Activated naive CD8-positive, alpha-beta T cell (primary cell): ENCODE results near the gene CERK.

Source experiments
- H3K27ac Mint-ChIP-seq: one replicate; pipeline ENCODE4 v1.8.0; 2021; ENCODE audit warnings: mixed read lengths
- H3K27me3 Mint-ChIP-seq: one replicate; pipeline ENCODE4 v1.8.0; 2021; ENCODE audit warnings: mixed read lengths
- H3K36me3 Mint-ChIP-seq: one replicate; pipeline ENCODE4 v1.8.0; 2021; ENCODE audit warnings: mixed read lengths
- H3K4me1 Mint-ChIP-seq: one replicate; pipeline ENCODE4 v1.8.0; 2021; ENCODE audit warnings: low read depth, mixed read lengths
- H3K4me3 Mint-ChIP-seq: one replicate; pipeline ENCODE4 v1.8.0; 2021; ENCODE audit warnings: mild to moderate bottlenecking, mixed read lengths
- H3K9me3 Mint-ChIP-seq: one replicate; pipeline ENCODE4 v1.8.0; 2021; ENCODE audit warnings: low read depth, mixed read lengths

The CERK gene

DNA sequence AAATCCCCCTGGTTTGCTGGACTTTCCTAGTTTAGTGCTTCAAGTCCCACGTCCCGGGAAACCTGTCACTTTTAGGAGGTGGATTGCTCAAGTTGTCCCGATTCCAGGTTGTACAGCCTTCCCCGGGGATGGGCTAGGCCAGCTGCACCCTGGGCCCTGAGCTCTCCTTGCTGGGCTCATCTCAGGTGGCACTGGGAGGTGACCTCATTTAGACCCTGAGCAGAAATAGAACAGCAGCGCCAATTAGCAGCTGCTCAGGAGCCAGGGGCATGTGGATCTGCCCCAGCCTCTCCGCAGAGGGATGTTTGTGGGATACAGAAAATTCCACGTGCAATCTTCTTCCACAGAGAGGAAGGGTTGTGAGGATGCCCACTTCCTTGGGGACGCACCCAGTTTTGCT lies 9.6 kb upstream of the CERK start:
- no peaks in the 10 kb centered on the region for H3K9me3 Mint-ChIP-seq
- H3K36me3 Mint-ChIP-seq, result no peaks in the 10 kb centered on the region
- H3K4me1 Mint-ChIP-seq, result peaks cover 26% of the 10 kb centered on the region
- no peak overlapping the region for H3K4me3 Mint-ChIP-seq
- H3K27me3 Mint-ChIP-seq, result no peaks in the 10 kb centered on the region
- no peak overlapping the region for H3K27ac Mint-ChIP-seq

DNA sequence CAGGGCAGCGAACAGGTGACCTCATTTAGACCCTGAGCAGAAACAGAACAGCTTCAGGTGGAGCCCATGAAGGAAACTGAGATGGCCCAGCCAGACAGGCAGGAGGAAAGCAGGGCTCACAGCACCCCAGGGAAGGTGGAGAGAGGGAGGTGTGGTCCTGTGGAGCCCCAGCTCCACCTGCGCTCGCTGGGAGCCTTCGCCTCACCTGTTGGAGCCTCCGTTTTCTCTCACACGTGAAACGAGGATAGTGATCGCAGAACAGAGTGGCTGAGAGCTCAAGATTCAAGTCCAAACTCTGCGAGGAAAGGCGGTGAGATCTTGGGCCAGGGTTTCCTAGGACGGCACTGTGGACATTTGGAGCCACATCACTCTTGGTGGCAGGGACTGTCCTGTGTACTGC lies 8.6 kb upstream of the CERK start:
- H3K4me3 Mint-ChIP-seq, result no peak overlapping the region
- H3K9me3 Mint-ChIP-seq, result no peaks in the 10 kb centered on the region
- peak overlapping the region; percentile 16 for H3K27ac Mint-ChIP-seq
- H3K27me3 Mint-ChIP-seq, result no peaks in the 10 kb centered on the region
- no peaks in the 10 kb centered on the region for H3K36me3 Mint-ChIP-seq
- H3K4me1 Mint-ChIP-seq, result peaks cover 26% of the 10 kb centered on the region

DNA sequence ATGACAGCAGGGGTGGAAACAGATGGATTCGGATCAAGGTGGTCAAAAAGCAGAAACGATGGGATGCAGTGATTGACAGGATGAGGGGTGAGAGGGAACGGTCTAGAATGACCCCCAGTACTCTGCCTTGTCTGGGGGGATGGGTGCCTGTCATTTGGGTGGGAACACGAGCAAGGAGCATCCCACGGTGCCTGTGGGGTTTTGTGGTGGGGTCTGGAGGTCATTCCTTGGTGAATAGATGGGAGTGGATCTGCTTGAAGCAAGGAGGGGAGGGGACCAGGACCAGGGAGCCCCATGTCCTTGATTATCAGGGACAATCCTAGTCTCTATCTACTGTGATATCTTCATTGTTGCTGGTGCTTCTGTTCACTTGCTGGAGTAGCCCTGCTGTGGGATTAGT lies 8.1 kb upstream of the CERK start:
- H3K27me3 Mint-ChIP-seq, result no peaks in the 10 kb centered on the region

DNA sequence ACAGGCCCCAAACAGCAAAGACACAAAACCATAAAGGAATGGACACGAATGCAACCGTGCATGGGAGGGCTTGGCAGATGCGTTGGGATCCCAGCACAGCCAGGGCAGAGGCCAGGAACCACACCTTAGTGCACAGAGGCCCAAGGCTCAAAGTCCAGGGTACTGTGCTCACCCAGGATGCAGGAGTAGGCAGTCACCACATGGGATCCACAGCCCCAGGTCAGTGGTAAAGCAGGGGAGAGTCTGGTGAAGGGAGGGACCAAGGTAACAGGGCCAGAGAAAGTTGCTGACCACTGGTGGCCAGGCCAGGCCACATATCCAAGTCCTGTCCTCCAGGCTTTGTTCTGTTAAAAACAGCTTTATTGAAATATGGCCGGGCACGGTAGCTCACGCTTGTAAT lies 6.5 kb upstream of the CERK start:
- Mint-ChIP-seq H3K4me3 (no peak overlapping the region), H3K27ac (no peak overlapping the region), H3K27me3 (no peaks in the 10 kb centered on the region), H3K4me1 (peaks cover 13% of the 10 kb centered on the region), H3K36me3 (no peaks in the 10 kb centered on the region), H3K9me3 (no peaks in the 10 kb centered on the region)

More for the DNA sequence above, 8.1 kb upstream of the CERK start:
- Mint-ChIP-seq H3K9me3 (no peaks in the 10 kb centered on the region), H3K36me3 (no peaks in the 10 kb centered on the region), H3K4me1 (peaks cover 25% of the 10 kb centered on the region), H3K27ac (no peak overlapping the region), H3K4me3 (no peak overlapping the region)

DNA sequence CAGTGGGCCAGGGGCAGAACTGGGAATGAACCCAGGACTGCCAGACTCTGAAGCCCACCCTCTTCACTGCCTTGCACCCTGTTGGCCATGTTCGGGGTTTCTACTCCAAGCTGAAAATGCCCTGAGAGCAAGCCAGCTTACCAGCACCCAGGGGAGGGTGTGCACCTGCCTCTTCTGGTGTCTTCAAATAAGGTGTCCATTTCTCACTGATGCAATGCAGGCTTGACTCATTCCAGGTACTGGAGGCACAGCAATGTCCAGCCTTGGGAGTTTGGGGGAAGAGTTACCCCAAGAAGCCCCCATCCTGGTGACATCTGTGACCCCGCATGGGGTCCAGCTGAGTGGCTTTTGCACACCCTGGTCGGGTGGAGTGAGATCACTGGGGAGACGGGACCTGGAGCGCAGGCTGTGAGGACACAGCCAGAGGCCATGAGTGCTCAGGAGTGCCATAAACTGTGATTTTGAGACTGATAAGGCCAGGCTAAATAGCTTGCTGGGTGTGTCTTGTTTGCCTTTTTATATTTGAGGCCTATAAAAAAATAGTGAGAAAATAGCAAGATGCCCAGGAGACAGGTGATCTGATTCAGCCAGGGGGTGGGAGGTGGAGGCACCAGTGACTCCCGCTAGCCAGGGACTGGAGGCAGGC lies 4.6 kb upstream of the CERK start:
- Mint-ChIP-seq H3K4me3 (no peak overlapping the region), H3K27me3 (no peaks in the 10 kb centered on the region), H3K27ac (no peak overlapping the region), H3K36me3 (no peaks in the 10 kb centered on the region), H3K4me1 (peaks cover 6% of the 10 kb centered on the region), H3K9me3 (no peaks in the 10 kb centered on the region)

DNA sequence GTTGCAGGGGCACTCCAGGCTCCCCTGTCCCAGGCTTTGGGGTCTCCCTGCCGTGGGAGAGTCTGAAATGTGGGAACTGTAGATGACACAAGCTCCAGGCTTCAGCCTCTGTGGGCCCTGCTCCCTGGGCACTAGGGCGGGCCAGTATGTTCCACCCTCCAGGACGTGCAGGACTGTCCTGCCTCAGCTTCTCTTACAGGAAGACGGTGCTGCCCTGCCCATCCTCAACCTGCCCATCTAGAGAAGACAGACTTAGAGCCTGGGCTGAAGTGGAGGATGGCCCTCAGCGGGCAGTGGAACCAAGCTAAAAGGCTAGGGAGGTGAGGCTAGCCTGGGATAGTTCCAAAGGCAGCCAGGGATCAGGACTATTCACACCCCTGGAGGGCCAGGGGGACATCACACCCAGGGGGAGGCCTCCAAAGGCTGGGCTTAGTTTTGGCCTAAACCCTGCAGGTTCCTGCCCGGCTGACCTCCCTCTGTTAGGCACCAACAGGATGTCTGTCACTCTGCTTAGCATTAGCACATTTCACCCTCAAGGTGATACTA lies 4.0 kb upstream of the CERK start:
- no peaks in the 10 kb centered on the region for H3K27me3 Mint-ChIP-seq
- H3K4me3 Mint-ChIP-seq, result no peak overlapping the region
- H3K4me1 Mint-ChIP-seq, result peaks cover 8% of the 10 kb centered on the region
- no peak overlapping the region for H3K27ac Mint-ChIP-seq
- H3K36me3 Mint-ChIP-seq, result no peaks in the 10 kb centered on the region
- H3K9me3 Mint-ChIP-seq, result no peaks in the 10 kb centered on the region

DNA sequence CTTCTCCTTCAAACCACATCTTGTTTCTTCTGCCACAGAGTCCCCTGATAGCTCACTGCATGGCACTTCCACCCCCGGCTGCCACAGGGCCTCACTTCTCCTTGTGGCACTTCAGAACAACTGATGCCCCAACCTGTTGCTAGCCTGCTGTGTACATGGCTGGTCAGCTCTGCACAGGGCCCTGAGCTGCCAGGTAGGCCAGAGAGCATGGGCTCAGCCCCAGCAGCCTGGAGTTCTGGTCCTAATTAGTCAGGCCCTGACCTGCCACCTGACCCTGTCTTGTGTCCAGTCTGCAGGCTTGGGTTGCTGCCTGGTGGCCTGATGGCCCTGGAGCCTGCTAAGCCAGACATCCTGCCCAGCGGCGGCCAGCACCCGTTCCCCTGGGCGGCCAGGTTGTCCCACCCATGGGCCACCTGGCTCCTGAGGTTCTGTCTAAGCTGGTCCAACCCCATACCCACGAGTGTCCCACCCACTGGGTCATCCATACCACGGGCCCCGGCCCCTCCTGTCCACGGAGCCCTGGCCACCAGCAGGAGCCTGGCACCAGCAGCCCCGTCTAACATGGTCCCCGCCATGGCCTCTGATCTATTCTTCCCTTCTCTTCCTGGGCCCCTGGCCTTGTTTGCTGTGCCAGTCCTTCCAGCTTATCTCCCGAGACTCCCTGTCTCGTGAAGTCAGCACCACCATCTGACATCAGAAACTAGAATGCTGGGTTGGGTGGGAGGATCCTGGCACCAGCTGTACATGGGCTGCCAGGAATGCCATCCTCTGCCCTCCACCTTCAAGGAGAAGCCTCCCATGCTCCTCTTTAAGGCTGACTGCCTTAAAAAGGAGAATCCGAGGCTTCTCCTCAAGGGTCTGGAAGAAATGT lies 3.1 kb upstream of the CERK start:
- H3K9me3 Mint-ChIP-seq, result no peaks in the 10 kb centered on the region
- H3K27ac Mint-ChIP-seq, result no peak overlapping the region
- peak overlapping the region; percentile 63 for H3K4me3 Mint-ChIP-seq
- no peaks in the 10 kb centered on the region for H3K27me3 Mint-ChIP-seq
- peaks cover 15% of the 10 kb centered on the region for H3K4me1 Mint-ChIP-seq
- H3K36me3 Mint-ChIP-seq, result no peaks in the 10 kb centered on the region

DNA sequence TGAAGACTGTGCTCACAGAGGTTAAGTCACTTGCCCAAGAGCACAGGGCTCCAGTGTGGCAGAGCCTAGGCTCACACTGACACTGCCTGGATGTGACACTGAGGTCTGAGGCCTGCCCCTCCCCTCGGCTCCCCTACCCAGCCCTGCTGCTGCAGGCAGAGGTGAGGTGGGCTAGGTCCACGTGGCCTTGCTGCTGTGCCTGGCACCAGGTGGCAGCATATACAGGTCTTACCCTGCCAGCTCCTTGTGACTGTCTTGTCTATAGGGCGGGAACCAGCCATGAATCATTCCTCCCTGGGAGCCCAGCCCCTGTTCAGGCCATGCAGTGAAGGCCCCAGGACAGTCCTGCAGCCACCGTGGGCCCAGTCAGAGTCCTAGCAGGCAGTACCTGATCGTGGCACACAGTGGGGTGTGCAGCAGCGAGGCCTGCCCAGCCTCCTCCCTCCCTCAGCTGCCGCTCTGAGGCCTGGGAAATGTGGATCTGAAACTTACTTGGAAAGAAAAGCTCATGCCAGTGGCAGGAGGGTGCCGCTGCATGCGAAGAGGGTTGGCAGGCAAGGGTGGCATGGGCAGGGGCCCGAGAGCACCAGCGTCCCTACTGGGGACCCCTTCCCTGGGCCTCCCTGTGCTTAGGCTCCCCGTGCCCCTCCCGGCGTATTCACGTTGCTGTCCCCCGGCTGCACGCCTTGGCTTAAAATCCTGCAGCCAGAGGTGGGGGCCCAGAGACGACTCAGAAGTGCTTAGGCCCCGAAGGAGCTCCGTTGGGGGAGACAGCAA lies 1.2 kb upstream of the CERK start:
- Mint-ChIP-seq H3K4me3 (peak overlapping the region; percentile 84), H3K27ac (peak overlapping the region; percentile 85), H3K9me3 (no peaks in the 10 kb centered on the region), H3K27me3 (no peaks in the 10 kb centered on the region), H3K36me3 (no peaks in the 10 kb centered on the region), H3K4me1 (peaks cover 31% of the 10 kb centered on the region)

DNA sequence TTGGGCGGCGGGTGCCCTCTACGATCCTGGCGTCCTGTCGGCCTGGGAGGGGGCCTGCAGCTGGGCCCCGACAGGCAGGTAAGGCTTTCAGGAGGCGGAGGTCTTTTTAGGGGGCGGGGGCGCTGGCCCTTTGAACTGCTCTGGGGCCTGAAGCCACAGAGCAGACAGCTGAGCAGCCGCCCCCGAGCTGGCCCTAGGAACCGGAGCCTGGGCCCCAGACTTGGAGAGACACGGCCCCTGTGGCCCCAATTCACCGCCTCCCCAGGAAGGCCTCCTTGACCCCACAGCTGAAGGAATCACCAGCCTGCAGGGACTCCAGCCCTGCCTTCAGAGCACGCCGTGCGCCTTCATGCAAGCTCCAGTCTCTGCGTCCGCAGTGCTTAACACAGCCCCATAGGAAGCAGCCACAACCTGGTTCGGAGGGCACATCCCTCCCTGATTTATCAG lies 618 bp upstream of the CERK start:
- peak overlapping the region; percentile 85 for H3K27ac Mint-ChIP-seq
- no peaks in the 10 kb centered on the region for H3K36me3 Mint-ChIP-seq
- H3K9me3 Mint-ChIP-seq, result no peaks in the 10 kb centered on the region
- H3K4me3 Mint-ChIP-seq, result peak overlapping the region; percentile 84
- H3K27me3 Mint-ChIP-seq, result no peaks in the 10 kb centered on the region
- peaks cover 34% of the 10 kb centered on the region for H3K4me1 Mint-ChIP-seq

DNA sequence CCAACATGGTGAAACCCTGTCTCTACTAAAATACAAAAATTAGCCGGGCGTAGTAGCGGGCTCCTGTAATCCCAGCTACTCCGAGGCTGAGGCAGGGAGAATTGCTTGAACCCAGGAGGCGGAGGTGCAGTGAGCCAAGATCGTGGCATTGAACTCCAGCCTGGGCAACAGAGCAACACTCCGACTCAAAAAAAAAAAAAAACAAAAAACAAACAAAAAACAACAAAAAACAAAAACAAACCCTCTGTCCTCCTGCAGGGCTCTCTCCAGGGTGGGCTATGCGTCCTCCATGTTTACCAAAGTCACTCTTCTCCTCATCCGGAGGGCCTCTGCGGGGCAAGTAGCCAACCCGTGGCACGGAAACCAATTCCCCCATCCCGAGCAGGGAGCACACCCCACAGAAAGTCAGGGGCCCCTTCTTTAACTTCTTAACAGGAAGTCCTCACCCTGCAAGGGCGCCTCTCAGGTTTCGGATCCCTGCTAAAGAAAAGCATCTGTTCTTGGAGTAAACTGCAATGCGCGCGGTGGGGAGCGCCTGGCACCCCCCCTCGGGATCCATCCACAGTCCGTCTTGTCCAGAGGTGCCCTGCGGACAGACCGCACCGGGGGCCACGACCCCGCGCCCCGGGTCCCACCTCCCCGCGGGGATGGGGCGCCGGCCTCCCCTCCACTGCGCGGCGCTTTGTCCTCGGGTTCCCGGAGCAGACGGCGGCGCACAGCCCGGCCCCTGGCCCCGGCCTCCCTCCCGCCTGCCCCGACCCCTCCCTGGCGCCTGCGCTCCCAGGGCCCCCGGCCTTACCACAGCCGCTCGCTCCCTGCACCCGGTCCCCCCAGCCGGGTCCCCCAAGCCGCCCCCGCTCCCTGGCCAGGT lies 712 bp downstream of the CERK start:
- Mint-ChIP-seq H3K4me1 (peaks cover 38% of the 10 kb centered on the region), H3K27ac (peak overlapping the region; percentile 99), H3K27me3 (no peaks in the 10 kb centered on the region), H3K9me3 (no peaks in the 10 kb centered on the region), H3K4me3 (peak overlapping the region; percentile 99), H3K36me3 (no peaks in the 10 kb centered on the region)

DNA sequence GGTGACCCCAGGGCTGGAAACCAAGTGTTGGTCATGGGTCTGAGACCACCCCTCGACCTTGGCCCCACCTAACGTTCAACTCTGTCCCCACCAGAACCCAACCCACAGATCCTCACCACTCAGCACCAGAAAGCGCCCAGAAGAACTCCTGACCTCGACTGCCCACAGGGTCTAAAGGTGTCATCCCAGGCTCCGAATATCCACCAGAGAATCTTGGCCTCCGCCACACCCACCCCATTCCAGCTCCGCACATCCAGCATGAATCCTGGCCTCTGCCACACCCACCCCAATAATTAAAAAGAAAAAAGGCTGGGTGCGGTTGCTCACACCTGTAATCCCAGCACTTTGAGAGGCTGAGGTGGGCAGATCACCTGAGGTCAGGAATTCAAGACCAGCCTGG lies 1.3 kb downstream of the CERK start:
- no peaks in the 10 kb centered on the region for H3K27me3 Mint-ChIP-seq
- H3K9me3 Mint-ChIP-seq, result no peaks in the 10 kb centered on the region
- peaks cover 41% of the 10 kb centered on the region for H3K4me1 Mint-ChIP-seq
- peak overlapping the region; percentile 99 for H3K27ac Mint-ChIP-seq
- H3K4me3 Mint-ChIP-seq, result peak overlapping the region; percentile 99
- H3K36me3 Mint-ChIP-seq, result no peaks in the 10 kb centered on the region

DNA sequence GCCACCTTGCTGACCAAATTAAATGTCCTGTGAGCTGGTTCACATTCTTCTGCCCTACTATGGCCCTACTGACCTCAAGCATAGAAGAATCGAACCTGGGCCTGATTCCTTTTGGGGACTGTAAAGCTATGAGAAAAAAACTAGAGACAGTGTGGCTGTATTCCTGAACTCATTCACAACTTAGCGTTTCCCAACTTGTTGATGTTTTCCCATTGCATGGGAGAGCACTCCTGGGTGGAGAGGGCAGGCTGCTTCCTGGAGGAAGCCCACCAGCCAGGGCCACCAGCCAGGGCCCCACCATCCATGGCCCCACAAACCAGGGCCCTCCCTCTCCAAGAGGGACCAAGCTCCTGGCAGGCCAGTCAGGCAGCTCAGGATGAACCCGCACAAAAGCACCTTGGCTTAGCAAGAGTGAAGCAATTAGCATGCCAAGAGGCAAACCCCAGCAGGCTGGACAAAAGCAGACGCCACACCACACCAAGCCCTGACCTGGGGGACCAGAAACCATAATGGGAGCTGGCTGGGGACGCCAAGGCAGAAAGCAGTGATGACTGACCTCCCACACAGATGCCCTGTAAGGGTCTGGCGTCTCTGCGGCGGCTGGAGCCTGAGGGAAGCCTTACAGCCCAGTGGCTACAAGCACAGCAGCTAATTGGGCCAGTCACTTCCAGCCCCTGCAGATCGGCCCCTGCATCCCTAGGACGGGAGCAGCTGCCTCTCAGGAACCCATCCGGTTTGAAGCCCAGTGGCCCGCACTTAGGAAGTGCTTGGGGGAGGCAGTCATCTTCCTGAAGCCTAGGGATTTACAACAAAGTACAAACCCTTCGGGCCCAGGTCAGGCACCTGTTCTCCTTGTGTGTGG lies 2.1 kb downstream of the CERK start:
- peak overlapping the region; percentile 99 for H3K27ac Mint-ChIP-seq
- no peaks in the 10 kb centered on the region for H3K36me3 Mint-ChIP-seq
- H3K4me1 Mint-ChIP-seq, result peaks cover 46% of the 10 kb centered on the region
- H3K4me3 Mint-ChIP-seq, result peak overlapping the region; percentile 99
- no peaks in the 10 kb centered on the region for H3K9me3 Mint-ChIP-seq
- H3K27me3 Mint-ChIP-seq, result no peaks in the 10 kb centered on the region

DNA sequence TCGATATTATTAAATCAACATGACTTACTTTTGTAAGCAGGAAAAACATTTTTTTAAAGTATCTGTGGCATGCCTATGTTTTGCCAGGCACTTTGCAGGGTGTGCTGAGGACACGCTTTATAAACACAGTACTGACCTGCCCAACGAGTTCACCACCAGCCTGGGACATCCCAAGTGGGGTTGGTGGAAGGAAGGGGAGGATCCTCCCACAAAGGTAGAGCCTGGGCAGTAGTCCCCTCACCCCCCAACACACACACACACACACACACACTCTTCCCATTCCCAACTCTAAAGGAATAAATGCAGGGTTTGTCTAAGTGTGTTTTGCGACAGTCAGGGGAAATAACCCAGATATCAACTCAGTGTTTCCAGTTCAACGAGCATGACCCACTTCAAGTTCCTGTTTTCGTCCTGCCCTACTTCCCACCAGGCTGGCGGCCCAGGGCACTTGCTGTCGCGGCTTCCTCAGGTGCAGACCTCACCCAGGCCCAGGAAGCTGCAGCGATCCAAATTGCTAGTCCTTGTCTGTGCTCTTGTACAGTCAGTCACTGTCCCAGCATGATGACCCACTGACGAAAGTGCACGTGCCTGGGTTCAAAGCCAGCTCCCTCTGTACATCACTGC lies 3.1 kb downstream of the CERK start:
- Mint-ChIP-seq H3K4me1 (peaks cover 55% of the 10 kb centered on the region), H3K36me3 (no peaks in the 10 kb centered on the region), H3K27me3 (no peaks in the 10 kb centered on the region), H3K27ac (peak overlapping the region; percentile 99), H3K9me3 (no peaks in the 10 kb centered on the region), H3K4me3 (peak overlapping the region; percentile 99)
